Astrocyte (in vitro differentiated cells and primary cell): ENCODE data around the gene KIF23.

Source experiments
- CTCF ChIP-seq: IDR thresholded peaks from 2 replicates; pipeline ENCODE4 v1.5.1; 2011; ENCODE audit warnings: low read depth, mild to moderate bottlenecking, inconsistent platforms, low read length, moderate library complexity; ENCODE audit not compliant: insufficient read depth
- EZH2 ChIP-seq: IDR thresholded peaks from 2 replicates; pipeline ENCODE4 v1.6.1; 2012; ENCODE audit warnings: mild to moderate bottlenecking, low read length, inconsistent platforms; ENCODE audit not compliant: insufficient read depth

- no peak for TF ChIP-seq EZH2
- TF ChIP-seq CTCF, result no peak
Observed at GRCh38 chr15:69407719-69408400, 6.3 kb upstream of the KIF23 start.
